T-helper 22 cell (primary cell): Measurements from ENCODE around the gene CCDC110.

Experiments used
- DNase-seq: peaks from one replicate; pipeline ENCODE4 v3.0.0-alpha.2; 2020; ENCODE audit warnings: low read depth

CCDC110 gene

GRCh38 chr4:185472103-185472542 is 590 bp upstream of the CCDC110 start:
- no peak for DNase-seq

GRCh38 chr4:185470501-185471195 is 885 bp downstream of the CCDC110 start:
- DNase-seq: peak; percentile 37

GRCh38 chr4:185469580-185470154 is 1.9 kb downstream of the CCDC110 start:
- no peak for DNase-seq

- DNase-seq: no peak
Observed at GRCh38 chr4:185468999-185469398, 2.5 kb downstream of the CCDC110 start.

GRCh38 chr4:185467991-185468390 is 3.5 kb downstream of the CCDC110 start:
- DNase-seq: no peak

- DNase-seq: no peak
Observed at GRCh38 chr4:185467101-185467500, 4.4 kb downstream of the CCDC110 start.

- DNase-seq: no peak
Observed at GRCh38 chr4:185465707-185466106, 5.8 kb downstream of the CCDC110 start.

GRCh38 chr4:185464887-185465286 is 6.6 kb downstream of the CCDC110 start:
- no peak for DNase-seq

GRCh38 chr4:185464183-185464582 is 7.3 kb downstream of the CCDC110 start:
- no peak for DNase-seq

- no peak for DNase-seq
Observed at GRCh38 chr4:185463541-185463940, 8.0 kb downstream of the CCDC110 start.

- DNase-seq: no peak
Observed at GRCh38 chr4:185461565-185461964, 10.0 kb downstream of the CCDC110 start.

- DNase-seq: no peak
Observed at GRCh38 chr4:185457136-185457535, 14.4 kb downstream of the CCDC110 start.

GRCh38 chr4:185456131-185456530 is 15.4 kb downstream of the CCDC110 start:
- no peak for DNase-seq

GRCh38 chr4:185445209-185445608 is 26.3 kb downstream of the CCDC110 start:
- no peak for DNase-seq

GRCh38 chr4:185441479-185441878 is 30.1 kb downstream of the CCDC110 start:
- no peak for DNase-seq

- no peak for DNase-seq
Observed at GRCh38 chr4:185437809-185438208, 33.7 kb downstream of the CCDC110 start.

GRCh38 chr4:185435466-185435865 is 36.1 kb downstream of the CCDC110 start:
- DNase-seq: no peak

GRCh38 chr4:185429660-185430059 is 41.9 kb downstream of the CCDC110 start:
- DNase-seq: no peak

GRCh38 chr4:185426960-185427688 is 44.4 kb downstream of the CCDC110 start:
- no peak for DNase-seq

GRCh38 chr4:185425647-185426352 is 45.7 kb downstream of the CCDC110 start, which contains the start of gene UFSP2:
UFSP2 (minus strand) TSS chr4:185425964; CDS start chr4:185425868, 96 bp downstream.
- peak; percentile 79 for DNase-seq

- DNase-seq: no peak
Observed at GRCh38 chr4:185424905-185425646, 46.5 kb downstream of the CCDC110 start.
